ES-I3 (cell line): ENCODE results near the gene CCDC92.

Experiments
- H3K36me3 ChIP-seq: 2 replicates; pipeline ENCODE4 v1.6.1; 2013; ENCODE audit warnings: mild to moderate bottlenecking, low read length, control low read depth, moderate library complexity; ENCODE audit not compliant: insufficient read depth
- H3K4me1 ChIP-seq: 2 replicates; pipeline ENCODE4 v1.6.1; 2013; ENCODE audit warnings: mild to moderate bottlenecking, control low read depth, low read length; ENCODE audit not compliant: insufficient read depth
- H3K9ac ChIP-seq: 2 replicates; pipeline ENCODE4 v1.6.1; 2013; ENCODE audit warnings: low read depth, mild to moderate bottlenecking, low read length, moderate library complexity
- H3K9me3 ChIP-seq: 2 replicates; pipeline ENCODE4 v1.6.1; 2013; ENCODE audit warnings: mild to moderate bottlenecking, low read length, moderate library complexity; ENCODE audit not compliant: control insufficient read depth, insufficient read depth

The CCDC92 gene

DNA sequence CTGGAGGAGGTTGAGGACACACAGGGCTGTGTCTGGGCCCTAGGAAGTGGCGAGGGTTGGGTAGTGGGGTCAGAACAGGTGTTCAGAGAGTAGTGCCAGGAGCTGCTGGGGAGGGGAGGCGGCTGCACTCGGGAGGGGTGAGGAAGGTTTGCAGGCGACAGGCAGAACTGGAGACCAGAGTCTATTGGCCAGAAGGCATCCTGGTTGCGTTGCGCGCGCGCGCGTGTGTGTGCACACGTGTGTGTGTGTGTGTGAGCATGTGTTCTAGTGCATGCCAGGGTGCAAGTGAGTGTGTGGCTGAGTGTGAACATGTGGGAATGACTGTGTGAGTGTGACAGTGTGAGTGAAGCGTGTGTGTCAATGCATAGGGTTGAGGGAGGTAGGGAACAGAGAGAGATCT, 86.4 kb downstream of the CCDC92 start:
- Histone ChIP-seq H3K9me3 (no peaks in the 10 kb centered on the region), H3K4me1 (peaks cover 1% of the 10 kb centered on the region; the same call in 1 of the 2 replicates), H3K9ac (no peak overlapping the region), H3K36me3 (no peaks in the 10 kb centered on the region)
